Activated T-cell treated with anti-CD3 and anti-CD28 coated beads, Interleukin-2, amount 50 U/mL, for 1 hour (primary cell): ENCODE results near the gene TUBB1.
"Not testable (repeated sequence)": the region's sequence is repeated elsewhere in the genome, so short reads cannot be mapped to it uniquely, and the experiment has no call there.

Source experiments
- DNase-seq: peaks from one replicate; pipeline ENCODE4 v3.0.0-alpha.2; 2020

Gene TUBB1

DNA sequence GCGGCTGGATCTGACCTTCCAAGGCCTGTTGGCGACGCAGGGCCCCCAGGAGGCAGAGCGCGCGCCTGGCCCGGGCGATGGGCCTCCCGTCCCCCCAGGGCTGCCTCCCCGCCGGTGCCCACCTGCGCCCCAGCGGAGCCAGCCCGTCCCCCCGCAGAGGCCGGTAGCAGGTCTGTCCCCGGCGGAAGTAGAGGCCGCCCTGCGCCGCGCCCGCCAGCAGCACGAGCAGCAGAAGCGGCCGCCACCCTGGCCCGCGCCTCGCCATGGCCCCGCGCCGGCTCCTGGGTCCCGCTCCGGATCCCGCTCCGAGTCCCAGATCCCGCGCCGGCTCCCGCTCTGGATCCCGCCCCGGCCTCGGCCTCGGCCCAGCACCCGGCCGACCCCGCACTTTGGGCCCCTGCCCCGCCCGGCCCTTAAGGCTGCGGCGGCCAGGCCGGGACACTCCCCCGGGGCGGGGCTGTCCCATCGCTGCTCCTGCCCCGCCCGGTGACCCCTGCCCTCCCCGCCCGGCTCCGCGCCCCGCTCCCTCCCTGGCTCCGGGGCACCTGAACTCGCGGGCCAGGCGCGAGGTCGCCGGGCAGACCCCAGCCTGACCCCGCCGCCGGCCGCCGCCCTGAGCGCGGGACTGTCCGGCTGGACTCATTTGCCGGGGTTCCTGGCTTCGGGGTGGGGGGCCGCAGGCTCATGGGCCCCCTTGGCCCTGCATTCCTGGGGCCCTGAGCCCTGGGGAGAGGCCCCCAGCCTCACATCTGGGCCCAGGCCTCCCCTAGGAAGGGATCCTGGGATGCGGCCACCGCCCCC, 12.2 kb upstream of the TUBB1 start, which contains the start of gene CTSZ:
Gene CTSZ (minus strand): TSS at position 391 of the 801 bp plus-strand sequence. CDS start 126 bp downstream, at position 265.
- DNase-seq: peak; percentile 58

DNA sequence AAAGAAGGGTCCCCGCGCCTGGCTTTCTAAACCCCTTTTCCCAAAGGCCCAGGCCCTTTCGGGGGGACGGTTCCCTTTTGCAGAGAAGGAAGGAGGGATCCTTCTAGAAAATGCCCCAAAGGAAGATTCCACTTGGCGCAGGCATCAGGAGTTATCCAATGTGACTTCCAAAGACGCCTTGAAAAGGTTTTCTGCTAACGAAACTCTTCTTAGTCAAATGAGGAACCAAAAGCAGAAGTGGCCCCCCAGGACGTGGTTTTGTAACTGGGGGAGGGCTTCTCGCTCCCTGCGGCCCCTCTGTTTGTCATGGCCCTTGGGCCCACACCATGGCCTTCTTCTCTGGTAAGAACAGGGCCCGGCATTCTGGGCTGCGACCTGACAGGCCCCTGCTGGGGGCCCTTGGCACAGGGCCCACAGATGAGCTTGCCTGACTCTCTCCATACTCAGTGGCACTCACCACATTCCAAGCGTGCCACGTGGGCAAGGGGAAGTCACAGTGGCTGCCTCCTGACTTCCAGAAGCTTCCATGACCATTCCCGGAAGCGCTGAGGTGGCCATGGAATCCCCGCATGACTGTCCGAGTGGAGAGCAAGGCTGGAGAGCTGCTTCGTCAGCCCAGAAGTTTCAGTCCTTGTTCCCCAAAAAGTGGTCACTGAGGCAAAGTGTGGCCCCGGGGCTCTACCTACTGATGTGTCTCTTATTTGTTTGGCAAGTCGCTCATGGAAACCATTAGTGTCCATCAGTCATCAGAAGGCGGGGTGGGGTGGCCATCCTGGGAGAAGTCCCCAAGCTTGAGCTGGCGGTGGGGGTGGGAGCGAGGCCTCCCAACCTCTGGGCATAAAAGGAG, 11.3 kb upstream of the TUBB1 start:
- no peak for DNase-seq

DNA sequence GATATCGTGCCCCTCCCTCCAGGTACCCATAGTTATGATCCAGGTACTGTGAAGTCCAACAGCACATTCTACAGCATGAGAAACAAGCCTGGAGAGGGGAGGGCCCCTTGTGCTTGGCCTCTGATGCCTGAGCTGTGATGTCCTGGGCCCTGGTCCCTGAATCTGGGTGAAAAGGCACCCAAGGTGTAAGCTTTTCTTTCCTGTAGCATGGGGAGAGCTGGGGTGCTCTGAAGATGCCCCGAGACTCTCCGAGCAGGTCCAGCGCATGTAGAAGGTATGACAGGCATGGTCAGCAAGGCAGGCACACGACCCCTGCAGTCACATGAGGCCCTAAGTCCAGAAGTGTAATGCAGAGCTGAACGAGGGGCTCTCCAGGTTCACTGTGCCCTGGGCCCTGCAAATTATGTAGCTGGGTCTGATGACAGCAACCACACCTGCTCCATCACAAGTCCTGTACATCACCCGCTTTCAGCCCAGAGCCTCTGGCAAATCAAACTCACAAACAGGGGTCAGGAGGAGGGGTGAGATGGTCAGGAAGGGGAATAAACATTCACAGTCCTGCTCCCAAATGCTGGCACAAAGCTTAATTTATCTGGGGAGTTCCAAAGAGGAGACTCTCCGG, 10.4 kb upstream of the TUBB1 start:
- no peak for DNase-seq

DNA sequence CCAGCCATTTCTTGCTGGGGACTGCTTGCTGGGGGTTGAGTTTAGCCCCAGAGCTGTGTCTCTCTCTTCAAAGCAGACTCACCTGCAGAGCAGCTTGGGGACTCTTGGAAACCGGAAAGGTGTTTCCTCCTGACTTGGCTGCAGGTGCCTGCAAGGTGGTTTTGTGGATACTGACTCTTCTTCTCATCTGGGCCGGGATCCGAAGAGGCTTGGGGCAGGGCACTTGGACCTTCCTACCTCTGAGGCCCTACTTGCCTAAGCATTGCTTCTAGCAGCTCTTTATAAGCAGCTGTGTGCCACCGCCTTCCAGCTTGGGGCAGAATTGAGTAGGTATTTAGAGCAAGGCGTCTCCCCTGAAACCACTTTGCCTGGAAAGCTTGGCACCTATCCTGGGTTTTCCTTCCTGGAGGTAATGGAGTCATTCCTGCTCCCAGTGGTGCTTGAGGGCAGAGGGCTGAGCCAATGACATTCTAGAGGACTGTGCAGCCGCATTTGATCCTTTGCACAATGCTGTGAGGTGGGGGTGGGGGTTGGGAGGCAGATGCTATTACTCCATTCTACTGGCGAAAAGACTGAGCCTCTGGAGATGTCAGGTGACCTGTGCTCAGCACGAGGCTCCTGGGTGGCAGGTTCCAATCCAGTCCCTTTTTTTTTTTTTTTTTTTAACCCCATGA, 8.8 kb upstream of the TUBB1 start:
- no peak for DNase-seq

DNA sequence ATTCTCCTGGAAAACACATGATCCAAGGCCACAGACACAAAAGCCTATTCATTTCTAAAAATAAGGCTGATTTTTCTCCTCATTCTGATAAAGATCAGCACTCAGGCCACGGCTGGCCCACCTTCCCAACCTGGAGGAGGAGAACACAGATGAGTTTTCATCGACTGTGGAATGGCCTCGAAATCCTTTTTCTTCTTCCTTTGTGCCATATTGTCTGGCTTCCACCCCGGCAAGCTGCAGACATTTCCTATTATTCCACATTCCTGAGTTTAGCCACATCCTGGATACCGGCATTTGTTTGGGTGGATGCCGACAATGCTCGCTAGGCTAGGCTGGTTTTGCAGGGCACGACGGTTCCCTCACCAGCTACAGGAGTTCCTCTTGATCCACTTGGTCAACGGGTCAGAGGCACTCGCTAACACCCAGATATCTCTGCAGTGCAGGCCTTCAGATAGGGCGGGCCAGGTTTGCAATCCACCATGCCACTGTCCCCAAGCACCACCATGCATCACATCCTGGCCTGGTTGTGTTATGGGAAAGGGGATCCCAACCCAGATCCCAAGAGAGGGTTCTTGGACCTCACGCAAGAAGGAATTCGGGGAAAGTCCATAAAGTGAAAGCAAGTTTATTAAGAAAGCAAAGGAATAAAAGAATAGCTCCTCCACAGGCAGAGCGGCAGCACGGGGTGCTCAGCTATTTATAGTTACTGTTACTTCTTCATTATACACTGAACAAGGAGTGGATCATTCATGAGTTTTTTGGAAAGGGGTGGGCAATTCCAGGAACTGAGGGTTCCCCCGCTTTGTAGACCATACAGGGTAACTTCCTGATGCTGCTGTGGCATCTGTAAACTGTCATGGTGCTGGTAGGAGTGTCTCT, 8.0 kb upstream of the TUBB1 start:
- no peak for DNase-seq

DNA sequence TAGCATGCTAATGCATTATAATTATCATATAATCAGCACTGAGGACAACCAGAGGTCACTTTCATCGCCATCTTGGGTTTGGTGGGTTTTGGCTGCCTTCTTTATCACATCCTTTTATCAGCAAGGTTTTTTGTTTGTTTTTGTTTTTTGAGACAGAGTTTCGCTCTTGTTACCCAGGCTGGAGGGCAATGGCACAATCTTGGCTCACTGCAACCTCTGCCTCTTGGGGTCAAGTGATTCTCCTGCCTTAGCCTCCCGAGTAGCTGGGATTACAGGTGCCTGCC, 7.4 kb upstream of the TUBB1 start:
- not testable (repeated sequence) for DNase-seq

DNA sequence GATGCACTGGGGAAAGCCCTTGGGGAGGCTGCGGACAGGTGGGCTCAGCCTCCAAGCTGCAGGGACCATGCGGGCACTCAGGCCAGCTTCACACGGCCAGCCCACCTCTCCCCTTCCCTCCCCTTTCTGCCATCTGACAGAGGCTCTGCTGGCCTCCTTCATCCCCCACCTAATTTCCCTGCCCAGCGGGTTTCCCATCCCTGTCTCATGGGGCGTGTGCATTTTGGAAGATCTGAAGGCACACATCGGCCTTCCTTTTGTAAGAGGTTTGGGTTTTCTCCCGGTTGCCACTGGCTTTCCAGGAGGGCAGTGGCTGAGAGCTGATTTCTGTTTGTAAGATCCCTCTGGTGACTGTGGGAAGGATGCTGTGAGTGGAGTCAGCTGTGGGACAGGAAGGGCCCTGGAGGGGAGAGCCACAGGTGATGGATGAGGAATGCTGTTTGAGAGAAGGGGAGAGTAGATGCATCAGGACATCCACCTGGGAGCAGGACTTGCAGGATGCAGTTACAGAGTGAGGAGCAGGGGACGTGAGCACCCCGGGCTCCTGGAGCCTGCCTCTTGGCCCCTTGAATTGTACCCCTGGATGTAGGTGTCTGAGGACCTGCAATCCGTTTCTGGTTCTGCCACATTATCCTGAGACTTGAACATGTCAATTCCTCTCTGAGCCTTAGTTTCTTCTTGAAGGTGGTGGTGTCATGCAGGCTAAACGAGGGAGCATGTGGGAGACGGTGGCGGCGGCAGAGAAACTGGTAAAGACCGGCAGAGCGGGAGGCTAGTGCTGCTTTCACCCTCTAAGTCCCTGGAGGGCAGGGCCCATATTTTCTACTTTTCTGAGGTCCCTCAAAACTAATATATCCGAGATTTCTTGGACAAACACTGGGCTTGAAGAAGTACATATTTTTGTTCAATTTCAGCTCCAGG, 5.9 kb upstream of the TUBB1 start:
- peak; percentile 11 for DNase-seq

DNA sequence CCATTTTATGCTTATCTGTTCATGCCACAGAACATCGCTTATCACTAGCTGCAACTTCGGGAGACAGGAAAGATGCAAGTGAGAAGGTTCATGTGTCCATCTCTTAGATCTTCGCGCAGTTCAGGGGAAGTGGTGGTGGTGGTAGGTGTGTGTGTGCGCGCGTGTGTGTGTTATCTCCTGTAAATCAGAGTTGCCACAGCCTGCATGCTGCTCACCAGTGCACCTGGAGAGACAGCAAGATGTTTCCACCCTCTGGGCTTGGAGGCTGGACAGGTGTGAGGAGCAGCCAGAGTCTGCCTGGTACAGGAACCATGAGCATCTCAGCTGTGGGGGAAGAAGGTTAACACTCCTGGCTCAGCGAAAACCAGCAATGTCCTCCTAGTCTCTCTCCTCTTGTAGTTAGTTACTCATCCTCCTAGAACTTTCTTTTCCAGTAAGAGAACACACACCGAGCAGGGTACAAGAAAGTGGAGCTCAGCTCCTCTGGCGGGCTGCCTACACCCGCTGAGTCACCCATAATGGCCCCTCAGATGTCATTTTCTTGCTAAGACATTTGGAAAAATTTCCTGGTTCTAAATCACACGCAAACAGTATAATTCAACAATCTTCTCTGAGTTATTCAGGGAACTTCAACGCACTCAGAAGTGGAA, 5.1 kb upstream of the TUBB1 start:
- DNase-seq: peak; percentile 27

DNA sequence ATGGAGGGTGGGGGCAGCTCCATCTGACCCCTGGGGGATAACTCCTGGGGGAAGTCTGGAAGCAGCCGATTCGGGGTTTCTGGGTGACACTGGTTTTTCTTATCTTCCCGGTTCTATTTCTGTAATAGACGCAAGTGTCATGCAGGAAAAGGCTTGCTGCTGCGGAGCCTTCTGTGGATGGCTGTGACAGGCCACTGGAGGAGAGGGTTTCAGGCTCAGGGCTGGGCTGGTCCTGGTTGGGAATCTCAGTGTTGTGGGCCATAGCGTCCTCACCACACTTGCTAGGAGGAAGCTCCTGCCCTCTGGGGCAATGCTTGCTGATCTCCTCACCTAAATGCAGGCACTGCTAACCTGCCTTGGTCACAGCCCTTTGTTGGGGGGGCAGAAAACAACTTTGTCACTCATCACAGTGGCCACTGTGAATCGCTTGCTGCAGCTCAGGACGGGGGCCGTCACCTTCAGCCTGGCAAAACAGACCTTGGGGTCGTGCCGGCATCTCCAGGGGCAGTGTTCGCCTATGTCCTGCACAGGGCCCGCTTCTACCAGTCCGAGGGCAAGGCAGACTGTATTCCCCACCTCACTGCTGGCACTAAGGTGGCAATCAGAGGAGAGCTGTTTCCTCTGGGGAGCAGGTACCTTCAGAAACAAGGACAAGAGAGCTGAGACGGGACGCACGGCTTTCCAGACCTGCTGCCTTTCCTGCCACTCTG, 4.4 kb upstream of the TUBB1 start:
- DNase-seq: peak; percentile 7

DNA sequence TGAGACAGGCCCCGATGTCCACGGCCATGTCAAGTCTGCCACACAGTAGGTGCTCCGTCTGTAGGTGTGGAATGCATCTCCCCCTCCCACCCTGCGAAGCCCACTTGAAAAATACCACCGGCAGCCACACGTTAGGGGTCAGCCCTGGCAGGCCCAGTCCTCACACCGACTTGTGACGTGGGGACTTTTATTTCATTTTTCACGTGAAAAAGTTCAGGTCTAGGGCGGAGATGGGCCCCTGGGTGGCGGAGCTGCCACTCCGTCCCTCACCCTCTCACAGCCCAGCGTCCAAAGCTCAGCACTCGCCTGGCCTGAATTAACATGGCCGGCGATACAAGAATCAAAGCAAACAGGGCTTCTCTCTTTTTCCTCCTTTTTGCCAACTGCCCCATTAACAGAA, 3.8 kb upstream of the TUBB1 start:
- DNase-seq: no peak

DNA sequence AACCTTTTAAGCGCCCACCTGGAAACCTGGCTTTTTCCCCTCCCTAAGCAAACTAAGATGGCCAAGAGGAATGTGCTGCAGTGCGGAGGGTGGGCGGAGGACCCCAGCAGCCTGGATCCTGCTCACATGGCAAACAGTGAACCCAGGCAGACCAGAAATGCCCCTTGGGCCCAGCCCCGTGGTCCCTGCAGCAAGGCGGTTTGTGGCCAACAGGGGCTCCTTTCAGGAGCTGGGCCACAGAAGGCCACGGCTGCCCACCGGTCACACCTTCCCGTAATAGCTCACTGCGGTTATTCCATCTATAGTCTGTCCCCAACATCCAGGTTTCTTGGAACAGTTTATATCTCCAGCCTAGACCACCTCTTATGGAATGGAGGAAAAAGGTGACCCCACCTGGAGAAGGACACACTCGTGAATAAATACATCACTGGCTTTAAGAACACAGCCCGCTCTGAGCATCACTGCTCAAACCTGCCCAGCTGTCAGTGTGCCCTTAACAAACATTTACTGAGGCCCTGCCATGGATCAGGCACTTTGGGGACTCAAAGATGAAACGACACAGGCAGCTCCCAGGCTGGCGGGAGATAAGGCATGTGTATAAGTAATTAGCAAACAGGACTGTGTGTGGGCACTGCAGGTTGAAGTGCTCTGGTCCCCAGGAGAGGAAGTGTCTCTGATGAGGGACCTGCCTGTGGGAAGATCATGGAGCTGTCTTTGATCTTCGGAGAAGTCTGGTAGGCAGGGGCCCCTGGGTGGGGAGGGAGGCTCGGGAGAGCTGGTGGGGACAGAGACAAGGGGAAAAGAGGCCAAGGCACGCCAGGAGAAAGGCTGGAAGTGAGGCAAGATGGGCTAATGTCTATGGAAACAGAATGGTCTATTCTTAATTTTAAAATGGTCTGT, 3.2 kb upstream of the TUBB1 start:
- peak; percentile 14 for DNase-seq

DNA sequence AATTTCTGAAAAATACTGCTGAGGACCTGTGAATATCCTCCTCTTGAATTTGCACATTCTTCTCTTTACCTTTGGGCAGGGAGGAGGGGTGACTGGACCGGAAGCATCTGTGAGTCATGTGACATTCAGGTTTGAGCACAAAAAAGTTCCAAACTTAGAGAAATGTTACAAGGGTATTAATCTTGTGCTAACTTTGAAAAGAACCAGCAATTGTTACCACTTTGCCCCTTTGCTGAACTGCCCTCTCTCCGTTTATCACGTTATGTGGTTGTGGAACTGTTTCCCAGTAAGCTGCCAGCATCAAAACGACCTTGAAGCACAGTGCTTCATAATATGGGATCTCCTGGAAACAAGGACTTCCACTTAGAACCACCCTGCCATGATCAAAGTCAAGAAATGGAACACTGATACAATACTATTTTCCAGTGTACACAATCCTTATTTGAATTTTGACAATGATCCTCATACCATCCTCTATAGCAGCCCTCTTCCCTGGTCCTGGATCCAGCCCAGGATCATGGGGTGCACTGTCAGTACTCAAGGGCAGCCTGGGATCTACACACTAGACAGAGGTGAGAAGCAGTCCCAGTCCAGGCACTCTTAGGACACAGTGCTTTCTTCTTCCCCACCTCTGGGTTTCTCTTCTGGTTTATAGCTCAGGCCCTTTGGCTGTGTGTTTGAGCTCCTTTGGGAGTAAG, 2.3 kb upstream of the TUBB1 start:
- DNase-seq: peak; percentile 18

DNA sequence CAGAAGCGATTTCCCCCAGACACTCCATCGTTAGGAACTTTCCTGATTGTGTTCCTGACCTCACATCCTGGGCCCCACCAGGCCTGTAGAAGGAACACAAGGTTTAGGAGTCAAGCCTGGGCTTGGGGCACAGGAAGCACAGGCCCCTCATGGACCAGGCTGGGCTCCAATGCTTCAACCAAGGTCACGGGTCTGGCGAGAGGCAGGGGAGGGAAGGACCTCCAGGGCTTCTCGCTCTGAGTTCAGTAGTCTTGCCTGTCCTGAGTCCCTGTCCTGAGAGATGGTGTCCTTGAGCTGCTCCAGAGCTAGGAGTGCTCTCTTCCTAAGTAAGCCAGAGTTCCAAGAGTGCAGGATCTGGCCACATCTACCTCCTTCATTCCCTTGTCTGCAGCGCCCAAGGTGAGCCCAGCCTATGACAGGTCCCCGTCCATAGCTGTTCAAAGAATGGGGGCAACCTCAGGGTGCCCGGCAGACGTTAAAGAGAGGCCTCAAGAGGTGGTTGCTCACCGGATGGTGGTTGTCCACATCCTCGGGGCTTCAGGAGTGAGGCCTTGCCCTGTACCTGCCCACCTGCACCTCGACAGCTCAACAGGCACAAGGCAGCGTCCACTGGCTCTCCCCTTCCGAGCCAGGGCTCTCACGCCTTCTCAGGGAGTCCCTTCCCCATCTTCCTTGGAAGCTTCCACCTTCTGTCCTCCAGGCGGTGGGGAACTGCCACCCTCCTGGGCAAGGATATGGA, 1.6 kb upstream of the TUBB1 start:
- peak; percentile 12 for DNase-seq

DNA sequence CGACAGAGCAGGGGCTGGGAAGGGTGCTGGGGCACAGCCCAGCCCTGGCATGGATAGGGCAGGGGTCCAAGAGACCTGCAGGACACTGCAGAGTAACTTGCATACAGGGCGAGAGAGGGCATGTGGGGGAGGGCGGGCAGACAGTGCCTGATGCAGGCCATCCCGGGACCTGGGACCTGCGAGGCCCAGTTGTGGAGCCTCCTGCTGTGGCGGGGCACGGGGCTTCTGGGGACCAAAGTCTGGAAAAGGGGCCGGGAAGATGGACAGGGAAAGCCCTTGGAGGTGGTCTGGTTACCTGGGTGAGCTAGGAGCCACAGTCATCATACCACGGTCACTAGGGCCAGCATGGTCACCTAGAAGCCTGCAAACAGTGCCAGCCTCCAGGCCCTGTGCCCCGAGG, 412 bp upstream of the TUBB1 start:
- DNase-seq: peak; percentile 11

DNA sequence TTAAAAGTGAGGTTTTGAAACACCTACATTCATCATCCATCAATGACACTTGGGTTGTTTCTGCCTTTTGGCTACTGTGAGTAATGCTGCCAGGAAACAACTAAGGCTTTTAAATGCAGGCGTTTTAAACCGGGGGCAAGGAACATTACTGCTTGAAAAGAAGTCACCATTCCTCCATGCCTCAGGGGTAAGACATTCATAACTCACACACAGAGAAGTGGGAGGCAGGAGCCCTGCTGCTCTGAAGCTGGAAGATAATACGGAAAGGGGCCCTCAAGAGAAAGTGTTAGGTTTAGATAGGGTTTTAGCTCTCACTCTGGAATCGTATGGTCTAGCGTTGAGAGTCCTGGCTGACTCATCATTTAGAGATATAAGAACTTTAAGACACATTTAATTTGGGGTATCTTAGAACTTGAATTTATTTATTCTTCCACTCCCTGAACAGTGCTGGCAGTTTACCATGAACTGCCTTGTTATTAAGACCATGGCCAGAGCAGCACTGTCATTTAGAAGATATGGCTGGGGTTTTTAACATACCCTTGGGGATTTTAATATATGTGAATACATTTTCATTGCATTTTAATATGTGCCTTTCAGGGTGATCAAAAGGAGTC, 1.8 kb downstream of the TUBB1 start:
- DNase-seq: no peak

DNA sequence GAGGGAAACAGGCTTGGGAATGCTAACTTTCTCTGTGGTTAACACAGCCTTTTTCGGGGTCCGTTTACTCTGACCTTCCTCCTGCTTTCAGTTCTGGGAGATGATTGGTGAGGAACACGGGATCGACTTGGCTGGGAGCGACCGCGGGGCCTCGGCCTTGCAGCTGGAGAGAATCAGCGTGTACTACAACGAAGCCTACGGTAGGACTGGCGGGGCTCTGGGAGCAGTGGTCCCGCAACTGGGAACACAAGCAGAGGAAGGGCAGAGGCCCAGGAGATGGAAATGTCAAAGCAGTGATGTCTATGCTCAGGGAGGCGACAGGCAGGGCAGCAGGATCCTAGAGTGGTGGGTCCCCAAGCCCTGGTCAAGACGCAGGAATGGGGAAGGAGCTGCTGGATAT, 3.5 kb downstream of the TUBB1 start:
- DNase-seq: peak; percentile 8

DNA sequence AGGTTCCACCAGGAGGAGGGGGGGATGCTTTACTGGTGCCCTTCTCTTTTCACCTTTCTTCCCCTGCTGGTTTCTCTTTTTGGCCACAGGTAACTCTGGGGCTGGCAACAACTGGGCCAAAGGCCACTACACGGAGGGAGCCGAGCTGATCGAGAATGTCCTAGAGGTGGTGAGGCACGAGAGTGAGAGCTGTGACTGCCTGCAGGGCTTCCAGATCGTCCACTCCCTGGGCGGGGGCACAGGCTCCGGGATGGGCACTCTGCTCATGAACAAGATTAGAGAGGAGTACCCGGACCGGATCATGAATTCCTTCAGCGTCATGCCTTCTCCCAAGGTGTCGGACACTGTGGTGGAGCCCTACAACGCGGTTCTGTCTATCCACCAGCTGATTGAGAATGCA, 4.4 kb downstream of the TUBB1 start:
- DNase-seq: peak; percentile 14
